H1 (cell line): ENCODE measurements around the gene H6PD. TPM values are rescaled to one million over a fixed set of nuclear protein-coding genes. Genes with fewer than 3 reads are reported as not detected.

ENCODE experiments used
- CTCF ChIA-PET: fragments of 300-600 bp; sonication (Branson Sonifier 250); formaldehyde crosslinking; loops from one replicate; lab custom pipeline; 2021; ENCODE audit not compliant: partially characterized antibody; lab: Charles Lee
- POLR2A ChIA-PET: fragments of 300-600 bp; sonication (Branson Sonifier 250); formaldehyde crosslinking; loops from one replicate; lab custom pipeline; 2021; ENCODE audit warnings: inconsistent platforms; ENCODE audit not compliant: partially characterized antibody; lab: Charles Lee
- DNase-seq, 2 experiments: peaks; one replicate each; pipeline versions ENCODE4 v3.0.0 to v3.0.0-alpha.2; 2010 to 2022; ENCODE audit warnings: low spot score in 2 of 2, low read depth in 1 of 2, mixed read lengths in 1 of 2
- FAIRE-seq: peaks from 2 replicates; lab custom pipeline; 2011; peaks lifted over from hg19 to GRCh38; lab: Jason Lieb, UNC
- H2AFZ ChIP-seq: 2 replicates; pipeline ENCODE4 v1.8.1; 2012; ENCODE audit warnings: low read length, inconsistent platforms
- H2AK5ac ChIP-seq: 2 replicates; pipeline ENCODE4 v1.6.1; 2013; ENCODE audit warnings: low read depth, low read length
- H2BK120ac ChIP-seq: replicated peaks from 2 replicates; pipeline ENCODE3; 2013; ENCODE audit warnings: low read depth, low read length, inconsistent platforms
- H2BK12ac ChIP-seq: 2 replicates; pipeline ENCODE4 v1.6.1; 2013; ENCODE audit warnings: low read depth, low read length
- H2BK15ac ChIP-seq: 2 replicates; pipeline ENCODE4 v1.6.1; 2013; ENCODE audit warnings: low read length
- H2BK20ac ChIP-seq: 2 replicates; pipeline ENCODE4 v1.6.1; 2013; ENCODE audit warnings: low read length
- H2BK5ac ChIP-seq: 2 replicates; pipeline ENCODE4 v1.6.1; 2013; ENCODE audit warnings: low read depth, low read length
- H3K14ac ChIP-seq: 2 replicates; pipeline ENCODE4 v1.6.1; 2013; ENCODE audit warnings: inconsistent platforms; ENCODE audit not compliant: insufficient read length
- H3K18ac ChIP-seq: 2 replicates; pipeline ENCODE4 v1.6.1; 2013; ENCODE audit warnings: low read length; ENCODE audit errors: extremely low read depth
- H3K23ac ChIP-seq: 2 replicates; pipeline ENCODE4 v1.6.1; 2013; ENCODE audit warnings: inconsistent platforms; ENCODE audit not compliant: insufficient read length
- H3K23me2 ChIP-seq: 2 replicates; pipeline ENCODE4 v1.6.1; 2013; ENCODE audit warnings: low read depth, low read length
- H3K27ac ChIP-seq: 2 replicates; pipeline ENCODE4 v1.6.1; 2011; ENCODE audit warnings: low read depth, low read length, inconsistent platforms
- H3K27me3 ChIP-seq, 4 experiments: replicated peaks in 1 of 4; 1 replicate in 1 of 4; 2 replicates in 3 of 4; pipeline versions ENCODE4 v1.6.1 to v1.8.1; 2011 to 2013; ENCODE audit warnings: low read length in 3 of 4, mild to moderate bottlenecking in 3 of 4, inconsistent platforms in 2 of 4, mixed read lengths in 2 of 4, moderate library complexity in 1 of 4; ENCODE audit not compliant: control insufficient read depth in 3 of 4, insufficient read depth in 3 of 4; ENCODE audit errors: extremely low read depth in 1 of 4
- H3K36me3 ChIP-seq, 4 experiments: 2 replicates each; pipeline versions ENCODE4 v1.6.1 to v1.8.1; 2011 to 2013; ENCODE audit warnings: mild to moderate bottlenecking in 4 of 4, low read length in 3 of 4, moderate library complexity in 2 of 4, control low read depth in 1 of 4, inconsistent platforms in 1 of 4; ENCODE audit not compliant: insufficient read depth in 4 of 4, control insufficient read depth in 2 of 4
- H3K4ac ChIP-seq: replicated peaks from 2 replicates; pipeline ENCODE3; 2013; ENCODE audit warnings: low read length, low read depth, mixed read lengths, inconsistent platforms; ENCODE audit not compliant: insufficient read length
- H3K4me1 ChIP-seq, 4 experiments: replicated peaks in 1 of 4; 1 replicate in 1 of 4; 2 replicates in 3 of 4; pipeline versions ENCODE4 v1.6.1 to v1.8.1; 2011 to 2013; ENCODE audit warnings: low read length in 3 of 4, inconsistent platforms in 2 of 4, mixed read lengths in 1 of 4; ENCODE audit not compliant: insufficient read depth in 4 of 4, control insufficient read depth in 3 of 4
- H3K4me2 ChIP-seq, 2 experiments: 2 replicates each; pipeline versions ENCODE4 v1.6.1 to v1.8.1; 2011 to 2013; ENCODE audit warnings: low read depth in 2 of 2, low read length in 2 of 2, control low read depth in 1 of 2, inconsistent platforms in 1 of 2, mild to moderate bottlenecking in 1 of 2; ENCODE audit not compliant: insufficient read depth in 1 of 2
- H3K4me3 ChIP-seq, 4 experiments: fragments of 200-600, 300-600 bp in 1 of 4; sonication (generic), shearing (Covaris generic), sonication (Bioruptor Twin) in 1 of 4; 2 replicates each; pipeline versions ENCODE4 v1.5.1 to v1.8.1; 2011 to 2016; ENCODE audit warnings: low read length in 4 of 4, low read depth in 3 of 4, control low read depth in 2 of 4, inconsistent platforms in 2 of 4, mild to moderate bottlenecking in 2 of 4, mixed read lengths in 1 of 4, moderate library complexity in 1 of 4; ENCODE audit not compliant: insufficient read depth in 2 of 4; ENCODE audit errors: extremely low read depth in 1 of 4
- H3K56ac ChIP-seq: replicated peaks from 2 replicates; pipeline ENCODE3; 2013; ENCODE audit warnings: low read depth, mild to moderate bottlenecking, mixed read lengths, low read length, inconsistent platforms; ENCODE audit not compliant: insufficient read length
- H3K79me1 ChIP-seq: 2 replicates; pipeline ENCODE4 v1.6.1; 2013; ENCODE audit warnings: low read depth, low read length, control low read depth
- H3K79me2 ChIP-seq, 2 experiments: 2 replicates each; pipeline versions ENCODE4 v1.6.1 to v1.8.1; 2012 to 2013; ENCODE audit warnings: low read length in 2 of 2, mild to moderate bottlenecking in 2 of 2, inconsistent platforms in 1 of 2; ENCODE audit not compliant: insufficient read depth in 2 of 2, control insufficient read depth in 1 of 2
- H3K9ac ChIP-seq, 4 experiments: replicated peaks in 1 of 4; 1 replicate in 1 of 4; 2 replicates in 3 of 4; pipeline versions ENCODE4 v1.6.1 to v1.8.1; 2011 to 2013; ENCODE audit warnings: low read depth in 3 of 4, low read length in 3 of 4, control low read depth in 2 of 4, mild to moderate bottlenecking in 2 of 4, moderate library complexity in 2 of 4, inconsistent platforms in 1 of 4; ENCODE audit errors: extremely low read depth in 1 of 4
- H3K9me3 ChIP-seq, 2 experiments: 2 replicates each; pipeline versions ENCODE4 v1.6.1 to v1.8.1; 2012 to 2013; ENCODE audit warnings: mild to moderate bottlenecking in 2 of 2, moderate library complexity in 2 of 2, control low read depth in 1 of 2, inconsistent platforms in 1 of 2, low read depth in 1 of 2, low read length in 1 of 2, mixed read lengths in 1 of 2; ENCODE audit not compliant: insufficient read depth in 2 of 2
- H4K20me1 ChIP-seq, 2 experiments: replicated peaks in 1 of 2; 2 replicates each; pipeline versions ENCODE3 to v1.8.1; 2011 to 2013; ENCODE audit warnings: inconsistent platforms in 2 of 2, low read length in 2 of 2, mild to moderate bottlenecking in 1 of 2; ENCODE audit not compliant: insufficient read depth in 2 of 2, control insufficient read depth in 1 of 2
- H4K5ac ChIP-seq: 2 replicates; pipeline ENCODE4 v1.6.1; 2013; ENCODE audit warnings: low read length, low read depth, mixed read lengths, inconsistent platforms; ENCODE audit not compliant: insufficient read length
- H4K8ac ChIP-seq: 2 replicates; pipeline ENCODE4 v1.8.0; 2013; ENCODE audit warnings: mild to moderate bottlenecking, moderate library complexity, low read length, inconsistent platforms; ENCODE audit not compliant: insufficient read depth; ENCODE audit errors: extremely low read depth
- H4K91ac ChIP-seq: replicated peaks from 2 replicates; pipeline ENCODE3; 2013; ENCODE audit warnings: low read length, mixed read lengths, inconsistent platforms; ENCODE audit not compliant: insufficient read length
- BCL11A ChIP-seq, 2 experiments: IDR thresholded peaks; one replicate each; pipeline ENCODE4 v1.6.1; 2011; ENCODE audit warnings: low read depth in 2 of 2, low read length in 2 of 2, mild to moderate bottlenecking in 2 of 2
- CBX5 ChIP-seq: fragments of 300-800, 300-1000 bp; sonication (generic); IDR thresholded peaks from 2 replicates; pipeline ENCODE4 v1.7.1; 2016; ENCODE audit warnings: antibody characterized with exemption, low read length, low read depth
- WGBS, 2 experiments: shearing (Covaris generic) in 1 of 2; methylation state at CpG; one replicate each; pipeline versions ENCODE4 v1.1.6 to v1.1.7; 2013 to 2015; ENCODE audit warnings: low lambda C conversion rate in 2 of 2, mixed read lengths in 2 of 2, inconsistent platforms in 1 of 2, low coverage in 1 of 2, missing lambda C conversion rate in 1 of 2; ENCODE audit not compliant: insufficient replicate concordance in 2 of 2, insufficient coverage in 1 of 2, insufficient read length in 1 of 2; ENCODE audit errors: extremely low coverage in 1 of 2, missing lambda C conversion rate in 1 of 2; 5-methylcytosine and 5-hydroxymethylcytosine counted together
- polyA plus RNA-seq, 7 experiments: library from polyadenylated mRNA; depleted of rRNA in 3 of 7; stranded (reverse) in 5 of 7; unstranded in 2 of 7; fragments of >200 nt in 5 of 7; fragments of 200-250 nt in 2 of 7; gene quantifications; 1 replicate in 5 of 7; 2 replicates in 1 of 7; 4 replicates in 1 of 7; pipeline versions ENCODE4 v1.2.1 to v1.2.3, GENCODE V29; 2011 to 2013; ENCODE audit warnings: missing spikeins in 2 of 7, mixed read lengths in 2 of 7
- total RNA-seq: library from RNA; stranded (reverse); fragmentation: NEBNext Ultra II Directional; extraction: Animal tissue kit (Norgen Biotek cat#: 25700); gene quantifications from 2 replicates; pipeline ENCODE4 v1.2.1, GENCODE V29; 2021

Gene H6PD
- total and polyA plus RNA-seq, 2 of the 8 experiments (the other 6 are each of a cell fraction or from before 2014, with no cell fraction given): 3.6 to 3.8 TPM

GRCh38 chr1:9211291-9211811, 23.2 kb upstream of the H6PD start:
- POLR2A ChIA-PET: no interaction called here
- 0 out of 2 replicates have a peak overlapping the region, but pooled peaks have one; percentile 49 for H2BK5ac ChIP-seq
- no peaks in the 10 kb centered on the region for H3K9me3 ChIP-seq
- no peak overlapping the region for H3K23ac ChIP-seq
- DNase-seq: no peak
- H3K4me2 ChIP-seq: no peak overlapping the region
- no peak overlapping the region for H3K4ac ChIP-seq
- FAIRE-seq: no peak
- no peaks in the 10 kb centered on the region for H3K79me2 ChIP-seq
- no peak overlapping the region for H3K14ac ChIP-seq
- no peaks in the 10 kb centered on the region for H3K23me2 ChIP-seq
- H2BK12ac ChIP-seq: no peak overlapping the region; the same call in 1 of the 2 replicates
- no peak overlapping the region for H2BK20ac ChIP-seq
- no peak overlapping the region; the same call in 1 of the 2 replicates for H4K8ac ChIP-seq
- H2BK120ac ChIP-seq: no peak overlapping the region
- no peaks in the 10 kb centered on the region for H3K27me3 ChIP-seq
- H4K5ac ChIP-seq: no peak overlapping the region
- CTCF ChIA-PET: interaction anchor here (0.6 to 1.7 kb wide), 4 partner anchors 10 to 77 kb away, joined by 3 to 4 read pairs (median 3); no protein-coding TSS in a partner anchor
- H3K9ac ChIP-seq: no peak overlapping the region
- no peaks in the 10 kb centered on the region for H3K4me1 ChIP-seq
- no peak overlapping the region for H3K56ac ChIP-seq
- H3K18ac ChIP-seq: no peak overlapping the region; the same call in 1 of the 2 replicates
- no peak overlapping the region for H2AK5ac ChIP-seq
- 0 out of 2 replicates have a peak overlapping the region, but pooled peaks have one; percentile 32 for H2BK15ac ChIP-seq
- no peak overlapping the region for H4K91ac ChIP-seq
- H3K79me1 ChIP-seq: no peaks in the 10 kb centered on the region
- WGBS, 2 experiments: 81% methylated on average over 13 of the region's 13 CpGs; no CpG with 5 or more reads in 1 of the 2 experiments
- H3K4me3 ChIP-seq: no peak overlapping the region
- no peaks in the 10 kb centered on the region for H4K20me1 ChIP-seq
- no peak overlapping the region for H3K27ac ChIP-seq
- no peaks in the 10 kb centered on the region for H3K36me3 ChIP-seq
- H2AFZ ChIP-seq: peak overlapping the region; percentile 15; the same call in 1 of the 2 replicates
- TF ChIP-seq BCL11A (IDR thresholded peaks at IDR 0.05; ENCODE audit: low read depth in 2 of 2, low read length in 2 of 2): no peak
- TF ChIP-seq CBX5: no peak
